AG09319 (cell line): ENCODE data around the gene PARN.

Experiments
- DNase-seq: peaks from one replicate; pipeline ENCODE4 v3.0.0-alpha.2; 2010; ENCODE audit warnings: low read depth; ENCODE audit errors: extremely low read depth
- CTCF ChIP-seq: IDR thresholded peaks from 2 replicates; pipeline ENCODE4 v1.5.1; 2011; ENCODE audit warnings: low read depth, mild to moderate bottlenecking, inconsistent platforms, low read length, moderate library complexity

Gene PARN

GRCh38 chr16:14668556-14669223 lies 38.6 kb upstream of the PARN start:
- TF ChIP-seq CTCF: no peak

GRCh38 chr16:14667347-14668266 lies 37.5 kb upstream of the PARN start:
- no peak for TF ChIP-seq CTCF
- DNase-seq: no peak

More at GRCh38 chr16:14668556-14669223, 38.6 kb upstream of the PARN start:
- no peak for DNase-seq

GRCh38 chr16:14658063-14658462 lies 28.0 kb upstream of the PARN start:
- DNase-seq: no peak
- TF ChIP-seq CTCF: no peak

- DNase-seq: no peak
- no peak for TF ChIP-seq CTCF
Observed at GRCh38 chr16:14652726-14653125, 22.7 kb upstream of the PARN start.

- no peak for DNase-seq
- no peak for TF ChIP-seq CTCF
Observed at GRCh38 chr16:14650629-14651028, 20.6 kb upstream of the PARN start.

- no peak for TF ChIP-seq CTCF
Observed at GRCh38 chr16:14649816-14650215, 19.8 kb upstream of the PARN start.

GRCh38 chr16:14641926-14642325 lies 11.9 kb upstream of the PARN start:
- no peak for DNase-seq
- no peak for TF ChIP-seq CTCF

More at GRCh38 chr16:14649816-14650215, 19.8 kb upstream of the PARN start:
- no peak for DNase-seq
